Cerebellar nuclear complex (tissue), 1 donor: Measurements from ENCODE around the gene RNGTT.
"Not testable (repeated sequence)": the region's sequence is repeated elsewhere in the genome, so short reads cannot be mapped to it uniquely, and the experiment has no call there.

ENCODE experiments used
- DNase-seq, 2 experiments: peaks; one replicate each; lab custom pipeline; 2025; lab: John Stamatoyannopoulos, UW

Gene RNGTT

DNA sequence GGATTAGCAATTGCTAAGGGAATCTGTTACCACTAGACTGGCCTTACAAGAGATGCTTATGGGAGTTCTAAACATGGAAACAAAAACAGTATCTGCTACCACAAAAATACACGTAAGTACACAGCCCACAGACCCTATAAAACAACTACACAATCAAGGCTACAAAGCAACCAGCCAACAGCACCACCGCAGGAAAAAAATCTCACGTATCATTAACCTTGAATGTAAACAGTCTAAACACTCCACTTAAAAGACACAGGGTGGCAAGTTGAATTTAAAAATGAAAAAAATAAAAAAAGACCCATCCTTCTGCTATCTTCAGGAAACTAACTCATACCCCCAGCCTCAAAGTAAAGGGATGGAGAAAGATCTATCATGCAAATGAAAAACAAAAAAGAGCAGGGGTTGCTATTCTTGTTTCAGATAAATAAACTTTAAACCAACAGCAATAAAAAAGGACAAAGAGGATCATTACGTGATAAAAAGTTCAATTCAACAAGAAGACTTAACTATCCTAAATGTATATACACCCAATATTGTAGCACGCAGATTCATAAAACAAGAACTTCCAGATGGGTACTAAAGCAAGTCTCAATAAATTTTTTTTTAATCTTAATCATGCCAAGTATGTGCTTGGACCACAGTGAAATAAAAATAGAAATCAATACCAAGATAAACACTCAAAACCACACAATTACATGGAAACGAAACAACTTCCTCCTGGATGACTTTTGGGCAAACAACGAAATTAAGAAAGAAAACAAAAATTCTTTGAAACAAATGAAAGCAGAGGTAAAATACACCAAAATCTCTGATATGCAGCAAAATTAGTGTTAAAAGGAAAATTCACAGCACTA lies 52.3 kb downstream of the RNGTT start:
- DNase-seq = no peak

DNA sequence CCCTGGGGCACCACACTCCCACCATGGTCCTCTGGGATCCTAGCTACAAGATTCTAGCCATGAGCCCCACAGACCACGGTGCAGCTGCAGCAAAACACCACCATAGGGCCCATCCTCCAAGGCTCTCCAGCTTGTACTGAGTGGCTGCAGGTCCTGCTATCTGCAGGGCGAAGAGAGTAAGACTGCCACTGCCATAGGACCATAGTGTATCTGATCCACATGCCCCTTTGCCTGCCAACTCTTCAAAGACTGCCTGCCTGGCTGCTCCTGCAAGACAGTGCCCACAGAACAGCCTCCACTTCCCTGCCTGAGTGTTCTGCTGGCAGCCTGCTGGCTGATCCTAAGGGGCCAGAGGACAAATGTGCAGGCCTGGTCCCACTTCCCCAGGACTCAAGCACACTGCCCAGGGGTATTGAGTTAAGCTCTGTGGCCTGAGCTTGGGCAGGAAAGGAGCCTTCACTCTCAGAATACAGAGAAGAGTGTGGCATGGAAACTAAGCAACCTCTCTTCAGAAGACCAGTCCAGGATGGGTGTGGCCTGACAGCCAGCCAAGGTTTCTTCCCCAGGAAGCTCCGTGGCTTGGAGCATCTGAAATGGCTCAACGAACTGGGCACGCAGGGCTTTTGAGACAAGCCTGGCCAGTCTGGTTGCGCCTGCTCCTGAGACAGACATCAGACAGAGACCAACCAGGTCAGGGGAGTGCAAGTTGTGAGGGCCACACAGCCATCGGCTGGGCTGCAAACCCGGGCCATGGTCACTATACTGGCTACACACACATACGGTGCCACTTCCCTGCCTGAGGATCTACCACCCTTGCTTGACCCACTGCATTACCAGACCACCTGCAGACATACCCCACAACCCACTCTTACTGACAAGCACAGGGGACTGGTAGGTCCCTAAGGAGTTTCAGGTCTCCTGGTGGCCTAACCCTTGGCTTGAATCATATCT lies 54.5 kb downstream of the RNGTT start:
- no peak for DNase-seq

DNA sequence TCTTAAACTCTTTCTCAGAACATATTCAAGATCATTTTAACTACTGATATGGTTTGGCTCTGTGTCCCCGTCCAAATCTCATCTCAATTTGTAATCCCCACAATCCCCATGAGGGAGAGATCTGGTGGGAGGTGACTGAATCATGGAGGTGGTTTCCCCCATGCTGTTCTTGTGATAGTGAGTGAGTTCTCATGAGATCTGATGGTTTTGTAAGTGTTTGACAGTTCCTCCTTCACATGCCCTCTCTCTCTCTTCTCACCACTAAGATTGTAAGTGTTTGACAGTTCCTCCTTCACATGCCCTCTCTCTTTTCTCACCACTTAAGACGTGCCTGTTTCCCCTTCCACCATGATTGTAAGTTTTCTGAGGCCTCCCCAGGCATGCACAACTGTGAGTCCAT lies 56.3 kb downstream of the RNGTT start:
- DNase-seq = not testable (repeated sequence)

DNA sequence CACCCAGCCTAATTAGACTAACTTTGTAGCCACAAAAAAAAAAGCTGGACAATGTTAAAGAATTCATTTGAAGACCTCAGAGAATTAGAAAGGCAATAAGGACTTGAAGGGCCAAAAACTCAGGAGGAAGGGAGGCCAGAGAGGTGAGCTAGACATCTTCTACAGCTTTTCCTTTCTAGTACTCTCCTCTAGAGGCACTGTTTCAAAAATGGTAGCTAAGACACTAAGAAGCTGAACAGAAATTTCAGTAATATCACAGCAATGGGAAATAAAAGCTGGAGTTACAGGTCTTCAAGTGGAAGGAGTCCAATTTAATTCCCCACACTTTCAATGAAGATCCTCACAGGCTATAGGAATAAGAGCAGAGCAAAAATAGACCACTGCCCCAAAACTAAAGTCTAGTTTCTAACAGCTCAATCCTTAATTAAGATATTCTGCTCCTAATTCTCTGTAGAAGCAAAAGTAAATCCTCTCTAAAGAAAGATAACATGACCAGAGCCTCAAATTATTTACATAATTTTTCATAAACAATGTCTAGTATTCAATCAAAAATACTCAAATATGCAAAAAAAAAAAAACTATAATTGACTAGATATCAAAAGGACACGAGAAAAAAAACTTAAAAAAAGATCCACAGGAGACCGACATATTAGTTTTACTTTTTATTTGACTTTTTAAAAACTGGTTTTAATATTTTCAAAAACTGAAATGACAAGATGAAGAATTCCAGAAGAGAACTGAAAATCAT lies 63.7 kb downstream of the RNGTT start:
- no peak for DNase-seq

DNA sequence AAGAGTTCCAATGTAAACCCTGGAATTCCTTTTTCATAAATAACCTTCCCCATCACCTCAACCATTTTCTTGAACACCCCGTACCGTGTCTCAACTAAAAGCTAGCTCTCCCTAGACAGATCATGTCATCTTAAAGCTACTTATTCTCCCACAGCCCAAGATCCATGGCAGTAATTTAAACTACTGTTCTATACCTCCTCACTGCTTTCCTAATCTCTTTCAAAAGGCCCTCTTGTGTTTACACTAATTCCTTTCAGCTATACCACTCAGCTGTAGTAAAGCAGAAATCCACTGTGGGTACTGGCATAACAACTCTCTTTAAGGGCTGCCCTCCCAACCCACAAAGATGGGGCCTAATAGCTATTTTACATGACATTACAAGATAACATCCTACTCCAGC lies 67.5 kb downstream of the RNGTT start:
- DNase-seq = no peak

DNA sequence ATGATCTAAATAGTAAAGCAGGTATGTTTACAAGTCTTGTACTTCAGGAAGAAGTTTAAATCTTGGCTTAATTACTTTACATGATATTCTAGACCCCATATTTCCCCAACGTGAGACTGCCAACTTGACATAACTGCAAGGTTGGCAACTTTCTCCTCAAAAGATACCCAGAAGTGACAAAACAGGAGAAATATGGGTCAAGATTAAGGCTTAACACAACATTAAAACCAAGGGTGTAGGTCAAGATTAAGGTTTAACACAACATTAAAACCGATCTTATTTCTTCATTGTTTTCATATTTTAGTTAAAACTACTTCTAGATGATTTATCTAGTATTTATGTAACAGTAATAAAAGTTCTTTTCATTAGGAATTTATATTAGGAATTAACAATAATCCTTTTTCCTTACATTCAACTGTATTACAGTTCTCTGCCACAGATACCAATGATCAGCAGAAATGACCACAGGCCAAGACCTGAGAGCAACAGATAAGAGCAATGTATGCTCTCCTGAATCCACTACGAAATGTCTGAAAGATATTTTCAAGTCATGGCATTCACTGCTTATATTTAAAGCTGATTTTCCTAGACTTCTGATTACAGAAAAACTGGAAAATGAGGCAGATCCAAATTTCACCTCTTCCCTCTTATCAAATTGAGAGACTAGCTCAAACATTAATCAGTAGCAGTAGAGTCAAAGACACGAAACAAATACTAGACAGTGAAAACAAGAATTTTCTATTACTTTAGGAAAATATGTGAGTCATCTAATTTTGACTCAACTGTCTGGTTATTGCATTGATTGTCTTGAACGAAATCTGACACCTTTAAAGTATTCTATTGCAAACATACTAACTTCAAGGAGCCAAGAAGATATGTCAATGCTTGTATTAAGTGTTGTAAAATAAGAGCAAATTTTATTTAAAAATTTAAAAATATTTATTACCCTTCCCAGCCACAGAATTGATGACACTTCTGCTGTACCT lies 72.3 kb downstream of the RNGTT start:
- no peak for DNase-seq

DNA sequence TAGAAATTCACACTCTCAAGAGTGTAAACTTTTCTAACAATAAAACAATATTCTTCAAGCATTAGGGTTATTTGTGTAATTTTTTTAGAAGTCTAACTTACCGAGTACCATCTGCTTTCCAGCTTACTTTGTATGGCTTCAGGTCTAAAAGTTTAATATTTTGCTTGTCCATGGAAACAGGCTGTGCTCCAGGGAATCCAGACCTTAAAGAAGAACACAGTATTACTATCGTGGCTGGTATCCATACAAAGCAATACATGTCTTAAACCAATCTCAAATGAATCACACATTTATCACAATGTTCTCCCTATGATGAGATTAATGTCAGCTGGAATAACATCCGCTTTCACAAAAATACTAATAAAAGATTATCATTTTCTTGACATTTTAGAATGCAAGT lies 73.0 kb downstream of the RNGTT start:
- no peak for DNase-seq

DNA sequence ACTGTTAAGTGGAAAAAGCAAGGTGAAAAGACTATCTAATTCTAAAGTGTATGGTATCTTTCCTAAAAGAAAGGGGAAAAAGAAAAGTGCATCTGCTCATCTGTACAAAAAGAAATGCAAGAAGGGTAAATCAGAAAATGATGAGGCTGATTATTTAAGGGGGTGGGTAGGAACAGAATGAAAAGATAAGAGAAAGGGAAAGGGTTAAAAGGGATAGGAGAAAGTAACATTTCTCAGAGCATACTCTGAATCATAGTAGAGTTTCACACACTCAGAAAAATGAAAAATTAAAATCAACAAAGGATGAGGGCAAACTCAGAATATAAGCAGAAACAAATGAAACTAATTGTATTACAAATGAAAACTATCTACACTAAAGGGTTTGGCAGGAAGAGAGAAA lies 79.1 kb downstream of the RNGTT start:
- no peak for DNase-seq

DNA sequence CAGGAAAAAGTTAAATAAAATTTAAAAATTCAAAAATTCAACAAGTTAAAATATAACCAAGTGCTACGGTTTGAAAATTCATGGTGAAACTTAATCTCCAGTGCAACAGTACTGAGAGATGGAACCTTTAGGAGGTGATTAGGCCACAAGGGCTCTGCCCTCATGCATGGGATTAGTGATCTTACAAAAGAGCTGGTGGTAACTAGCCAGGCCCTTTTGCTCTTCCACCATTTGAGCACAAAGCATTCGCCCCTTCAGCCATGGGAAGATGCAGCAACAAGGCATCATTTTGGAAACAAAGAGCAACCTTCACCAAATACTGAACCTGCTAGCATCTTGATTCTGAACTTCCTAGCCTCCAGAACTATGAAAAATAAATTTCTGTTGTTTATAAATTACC lies 80.9 kb downstream of the RNGTT start:
- no peak for DNase-seq

DNA sequence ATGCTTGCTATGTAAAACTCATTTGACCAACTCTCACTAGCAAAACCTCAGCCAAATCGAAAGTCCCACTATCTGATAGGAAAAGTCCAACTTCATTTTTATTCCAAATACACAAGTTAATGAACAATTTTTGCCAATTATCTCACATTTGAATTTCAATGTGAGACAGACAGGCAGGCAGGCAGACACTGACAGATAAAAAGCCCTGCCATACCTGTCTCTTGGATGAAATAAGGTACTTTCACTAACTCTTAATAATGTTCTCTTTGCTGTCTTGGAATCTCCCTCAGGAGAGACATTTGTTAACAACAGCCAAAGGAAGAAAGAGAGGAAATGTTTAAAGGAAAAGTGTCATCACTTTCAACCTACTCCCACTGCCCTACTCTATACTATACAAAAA lies 82.0 kb downstream of the RNGTT start:
- DNase-seq = no peak

DNA sequence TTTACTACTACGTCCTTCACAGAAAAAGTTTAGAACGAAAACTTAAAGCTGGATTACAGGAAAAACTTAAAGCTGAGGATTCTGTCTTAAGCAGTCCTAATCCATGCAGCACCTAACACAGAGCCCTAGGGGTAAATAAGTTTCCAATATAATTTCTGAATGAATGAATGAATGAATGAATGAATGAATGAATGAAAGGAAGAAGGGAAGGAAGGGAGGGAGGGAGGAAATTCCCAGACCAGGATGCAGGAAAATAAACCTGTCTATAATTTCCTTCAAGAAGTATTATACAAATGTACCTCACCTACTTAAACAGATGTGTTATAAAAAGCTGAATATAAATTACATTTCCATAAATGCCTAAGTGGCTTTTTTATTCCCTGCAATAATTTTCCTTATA lies 83.4 kb downstream of the RNGTT start:
- DNase-seq = no peak

DNA sequence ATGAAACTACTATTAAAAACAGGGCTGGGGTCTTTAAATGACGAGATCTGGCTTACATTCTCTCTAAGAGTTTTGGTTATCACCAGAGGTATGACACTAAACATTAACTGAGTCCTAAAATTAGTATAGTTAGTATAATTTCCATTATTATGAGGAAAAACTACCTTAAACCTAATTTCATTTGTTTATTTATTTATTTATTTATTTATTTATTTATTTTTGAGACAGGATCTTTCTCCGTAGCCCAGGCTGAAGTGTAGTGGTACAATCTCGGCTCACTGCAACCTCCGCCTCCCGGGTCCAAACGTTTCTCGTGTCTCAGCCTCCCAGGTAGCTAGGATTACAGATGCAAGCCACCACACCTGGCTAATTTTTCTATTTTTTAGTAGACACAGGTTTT lies 85.5 kb downstream of the RNGTT start:
- no peak for DNase-seq

DNA sequence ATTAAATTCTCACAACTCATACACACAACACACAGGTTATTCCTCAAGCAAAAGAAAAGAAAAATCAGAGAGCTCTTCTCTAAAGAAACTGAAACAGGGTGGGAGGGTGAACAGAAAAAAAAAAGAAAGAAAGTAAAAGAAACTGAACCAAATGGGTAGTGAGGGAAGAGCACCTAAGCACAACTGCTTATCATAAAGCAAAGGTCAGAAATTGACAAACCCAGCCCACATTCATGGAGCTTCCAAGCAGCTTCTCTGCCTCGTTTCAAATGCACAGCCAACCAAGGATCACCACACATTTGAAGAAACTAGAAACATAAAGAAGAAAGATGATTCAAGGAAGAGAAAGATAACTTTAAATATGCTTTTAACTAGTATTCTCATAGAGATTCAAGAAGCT lies 90.5 kb downstream of the RNGTT start:
- no peak for DNase-seq

DNA sequence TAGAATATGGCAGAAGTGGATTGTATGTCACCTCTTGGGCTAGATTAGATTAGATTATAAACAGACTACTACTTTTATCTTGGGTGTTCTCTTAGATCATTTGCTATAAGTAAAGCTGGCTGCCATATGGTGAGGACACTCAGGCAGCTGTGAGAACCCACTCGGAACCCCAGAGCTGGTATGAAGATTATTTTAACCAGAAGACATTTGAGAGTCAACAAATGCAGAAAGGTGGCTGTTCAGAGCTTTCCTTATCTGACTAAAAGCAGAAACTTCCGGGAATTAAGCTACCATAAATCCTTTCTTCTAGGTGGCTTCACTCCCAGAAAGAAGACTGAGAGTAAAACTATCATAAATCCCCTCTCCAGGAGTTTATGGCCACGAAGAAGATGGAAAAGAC lies 91.9 kb downstream of the RNGTT start:
- no peak for DNase-seq

DNA sequence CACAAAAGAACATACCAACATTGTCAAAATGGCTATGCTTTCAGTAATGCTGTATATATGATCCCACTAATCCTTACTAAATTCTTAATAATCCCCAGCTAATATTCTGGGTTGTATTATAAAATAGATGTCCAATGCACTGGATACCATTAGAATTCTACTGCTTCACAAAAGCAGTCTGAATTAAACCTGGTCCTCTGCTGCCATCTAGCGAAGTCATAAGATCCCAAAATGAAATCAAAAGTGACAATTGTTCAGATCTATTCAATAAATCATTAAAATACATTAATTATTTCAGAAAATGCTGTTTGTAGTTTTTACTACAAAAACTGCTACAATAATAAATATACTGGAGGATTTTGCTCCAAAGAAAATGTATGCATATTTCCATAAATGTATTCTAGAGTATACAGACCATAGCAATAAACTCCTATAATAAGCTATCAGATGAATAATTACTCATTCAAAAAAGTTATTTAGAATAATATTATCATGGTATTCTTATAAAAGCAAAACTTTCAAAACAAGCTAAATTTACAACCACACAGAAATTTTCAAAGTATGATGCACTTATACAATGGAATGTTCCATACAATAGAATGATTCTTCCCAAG lies 92.6 kb downstream of the RNGTT start:
- DNase-seq = peak in 1 of 2 experiments; percentile 28

DNA sequence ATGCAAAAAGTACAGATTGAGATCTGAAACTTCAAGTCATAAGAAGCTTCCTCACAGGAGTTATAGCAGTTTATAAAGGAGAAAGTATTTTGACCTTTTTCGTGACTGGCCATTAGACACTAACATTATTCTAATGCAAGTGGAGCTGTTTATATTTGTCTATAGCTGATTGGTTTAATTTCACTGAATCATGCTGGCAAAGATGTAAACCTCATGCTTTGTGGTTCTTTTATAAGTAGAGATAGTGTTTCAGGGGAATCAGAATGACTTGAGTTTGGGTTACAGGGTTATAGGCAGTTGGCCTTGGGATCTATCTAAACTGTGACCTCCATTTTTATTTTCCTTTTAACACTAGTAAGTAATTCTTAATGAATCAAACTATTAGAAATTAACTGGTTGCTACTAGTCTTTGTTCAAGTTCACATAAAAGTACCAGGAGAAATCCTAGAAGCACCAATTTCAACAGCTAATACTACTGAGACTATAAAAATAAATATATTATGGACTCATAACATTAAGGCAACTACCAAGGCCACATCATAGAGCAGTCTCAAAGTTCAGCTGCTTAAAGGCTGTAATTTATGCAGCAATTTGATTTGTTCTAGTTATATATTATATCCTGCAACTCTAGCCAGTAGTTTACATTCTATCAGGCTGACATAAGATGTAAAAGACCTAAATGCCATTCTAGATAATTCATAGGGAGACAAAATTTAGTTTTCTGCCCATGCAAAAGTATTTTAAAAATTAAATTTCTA lies 94.0 kb downstream of the RNGTT start:
- no peak for DNase-seq

DNA sequence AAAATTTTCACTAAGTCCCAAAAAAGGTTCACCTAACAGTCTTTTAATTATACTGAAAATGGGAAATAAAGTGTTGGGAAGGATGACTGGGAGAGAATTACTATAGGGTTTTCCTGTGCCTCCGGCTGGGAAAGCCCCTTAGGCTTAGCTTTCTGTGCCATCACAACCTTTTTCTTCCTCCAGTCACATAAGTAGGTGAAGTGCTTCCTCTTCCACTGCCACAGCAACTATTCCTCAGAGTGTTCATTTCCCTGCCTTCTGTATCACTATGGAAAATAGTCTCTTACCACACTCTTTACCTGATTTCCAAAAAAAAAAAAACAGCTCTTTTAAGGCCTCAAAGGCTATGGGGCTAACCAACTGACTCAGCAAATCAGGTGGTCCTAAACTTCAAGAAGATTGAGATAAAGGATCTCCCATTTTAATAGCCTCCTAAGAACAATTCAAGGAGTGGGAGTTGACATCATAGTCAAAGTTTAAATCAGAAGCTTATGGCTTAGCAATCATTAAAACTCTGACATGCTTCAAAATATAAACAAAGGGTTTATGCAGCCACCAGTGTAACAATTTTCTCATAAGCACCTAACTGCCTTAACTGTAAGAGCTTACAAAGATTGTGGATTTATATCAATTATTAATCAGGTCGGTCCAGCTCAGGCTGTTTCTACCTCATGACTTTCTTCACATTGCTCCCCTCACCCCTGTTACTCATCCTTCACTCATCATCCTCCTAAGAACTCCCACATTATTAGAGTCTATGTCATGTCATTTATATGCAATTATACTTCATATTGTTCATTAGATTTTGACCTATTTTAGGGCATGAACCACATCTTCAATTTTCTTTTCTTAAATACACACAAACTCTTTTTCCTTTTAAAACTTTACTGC lies 95.3 kb downstream of the RNGTT start:
- no peak for DNase-seq

DNA sequence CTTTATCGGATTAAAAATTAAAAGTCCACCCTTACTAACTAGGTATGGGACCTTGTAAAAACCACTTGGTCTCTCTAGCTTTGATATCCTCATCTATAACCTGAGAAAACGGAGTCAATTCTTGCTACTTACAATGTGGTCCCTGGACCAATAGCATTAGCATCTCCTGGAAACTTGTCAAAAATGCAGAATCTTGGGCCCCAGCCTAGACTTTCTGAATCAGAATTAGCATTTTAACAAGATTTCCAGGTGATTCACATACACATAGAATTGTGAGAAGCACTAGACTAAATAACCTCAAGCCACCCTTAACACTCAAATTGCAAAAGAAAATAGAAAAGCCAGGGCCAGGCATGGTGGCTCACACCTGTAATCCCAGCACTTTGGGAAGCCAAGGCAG lies 96.6 kb downstream of the RNGTT start:
- no peak for DNase-seq

DNA sequence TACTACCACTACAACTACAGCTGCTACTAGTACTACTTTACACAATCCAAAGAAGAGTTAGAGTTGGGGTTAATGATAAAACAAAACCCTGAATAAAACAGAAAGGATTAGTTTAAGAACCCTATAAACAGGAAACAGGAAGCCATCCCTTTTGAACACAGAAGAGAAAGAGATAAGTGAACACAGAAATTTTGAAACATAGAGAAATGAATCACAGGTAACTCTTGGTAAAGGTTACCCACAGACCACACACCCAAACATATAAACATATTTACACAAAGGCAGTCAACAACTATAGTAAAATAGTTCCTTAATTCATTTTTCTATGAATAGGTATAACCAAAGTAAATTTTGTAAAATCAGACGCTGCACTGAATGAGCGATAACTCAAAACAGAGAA lies 98.1 kb downstream of the RNGTT start:
- DNase-seq = no peak
